HepG2 (cell line): Measurements from ENCODE around the gene CACNA1C. TPM values are rescaled to one million over a fixed set of nuclear protein-coding genes. Genes with fewer than 3 reads are reported as not detected.

Experiments
- ATAC-seq: fragments of 200-7000 bp; cut with Tn5 transposase; 3 replicates; pipeline ENCODE4 v1.9.1; 2020; ENCODE audit warnings: mild to moderate bottlenecking, moderate library complexity
- BruUV-seq: library from RNA; stranded (reverse); fragments of 400-500 nt; replicated peaks from 2 replicates; lab custom pipeline; 2021; lab: Mats Ljungman, UMichigan
- CTCF ChIA-PET: fragments of 300-600 bp; formaldehyde crosslinking; extraction: SDS; loops from one replicate; lab custom pipeline; 2021; ENCODE audit warnings: low total read pairs, inconsistent platforms, low intra/inter-chr PET ratio; lab: Yijun Ruan, JAX
- POLR2A ChIA-PET: fragments of 350-600 bp; sonication (Branson Sonifier 250); formaldehyde crosslinking; loops from one replicate; lab custom pipeline; 2020; ENCODE audit warnings: antibody characterized with exemption, inconsistent platforms; lab: Yijun Ruan, JAX
- DNase-seq: peaks from one replicate; pipeline ENCODE4 v3.0.0-alpha.2; 2015; ENCODE audit warnings: low spot score
- FAIRE-seq: peaks from 3 replicates; lab custom pipeline; 2011; peaks lifted over from hg19 to GRCh38; lab: Jason Lieb, UNC
- H2AFZ ChIP-seq: one replicate; pipeline ENCODE4 v1.6.1; 2011; ENCODE audit warnings: low read length, inconsistent platforms
- H3K27ac ChIP-seq: fragments of 300-600 bp; 3 replicates; pipeline ENCODE4 v1.8.0; 2011; ENCODE audit warnings: mixed run types, mild to moderate bottlenecking, mixed read lengths, low read length, inconsistent platforms; ENCODE audit not compliant: insufficient read depth; ENCODE audit errors: extremely low read length
- H3K27me3 ChIP-seq, 2 experiments: fragments of 200-600 bp in 1 of 2; 2 replicates in 1 of 2; 3 replicates in 1 of 2; pipeline versions ENCODE4 v1.6.0 to v1.8.0; 2011; ENCODE audit warnings: low read length in 2 of 2, mild to moderate bottlenecking in 2 of 2, moderate library complexity in 2 of 2, inconsistent platforms in 1 of 2; ENCODE audit not compliant: insufficient read depth in 2 of 2, control insufficient read depth in 1 of 2
- H3K36me3 ChIP-seq, 2 experiments: fragments of 200-600 bp in 1 of 2; replicated peaks in 1 of 2; 2 replicates in 1 of 2; 3 replicates in 1 of 2; pipeline versions ENCODE4 v1.5.1 to v1.8.0; 2011; ENCODE audit warnings: low read length in 2 of 2, inconsistent platforms in 1 of 2; ENCODE audit not compliant: insufficient read depth in 2 of 2, control insufficient read depth in 1 of 2
- H3K4me1 ChIP-seq: 2 replicates; pipeline ENCODE4 v1.5.1; 2012; ENCODE audit warnings: low read length, inconsistent platforms; ENCODE audit not compliant: insufficient read depth
- H3K4me2 ChIP-seq: 2 replicates; pipeline ENCODE4 v1.6.0; 2011; ENCODE audit warnings: low read depth, low read length, inconsistent platforms
- H3K4me3 ChIP-seq, 3 experiments: fragments of 200-600 bp in 1 of 3; sonication (generic), shearing (Covaris generic) in 1 of 3; replicated peaks in 1 of 3; 2 replicates each; pipeline ENCODE4 v1.5.1; 2011 to 2016; ENCODE audit warnings: low read length in 3 of 3, inconsistent platforms in 2 of 3, low read depth in 2 of 3, mild to moderate bottlenecking in 2 of 3, control low read depth in 1 of 3, mixed read lengths in 1 of 3; ENCODE audit not compliant: insufficient read depth in 1 of 3
- H3K79me2 ChIP-seq: one replicate; pipeline ENCODE4 v1.6.1; 2011; ENCODE audit warnings: low read length, inconsistent platforms; ENCODE audit not compliant: insufficient read depth
- H3K9ac ChIP-seq: 2 replicates; pipeline ENCODE4 v1.6.0; 2011; ENCODE audit warnings: mild to moderate bottlenecking, low read depth, low read length, inconsistent platforms; ENCODE audit not compliant: insufficient read depth
- H3K9me3 ChIP-seq: 2 replicates; pipeline ENCODE4 v1.5.1; 2012; ENCODE audit warnings: mild to moderate bottlenecking, low read length
- H4K20me1 ChIP-seq: 2 replicates; pipeline ENCODE4 v1.6.0; 2011; ENCODE audit warnings: inconsistent platforms, mild to moderate bottlenecking, low read length, moderate library complexity; ENCODE audit not compliant: insufficient read depth
- ETV6 ChIP-seq: sonication (generic); formaldehyde crosslinking; conservative IDR thresholded peaks from 2 replicates; pipeline ENCODE4 v1.4.0; 2020; ENCODE audit warnings: missing genetic modification reagents
- FOXA3 ChIP-seq: IDR thresholded peaks from 2 replicates; pipeline ENCODE4 v1.6.1; 2016; ENCODE audit warnings: missing genetic modification reagents, missing compliant biosample characterization
- PCBP1 ChIP-seq: fragments of 200-400 bp; formaldehyde crosslinking; IDR thresholded peaks from 2 replicates; pipeline ENCODE4 v1.6.1; 2017; ENCODE audit warnings: mild to moderate bottlenecking, low read depth, low read length, borderline replicate concordance
- PRMT3 ChIP-seq: sonication (generic); formaldehyde crosslinking; IDR thresholded peaks from 2 replicates; pipeline ENCODE4 v1.8.1; 2022; ENCODE audit warnings: low read depth, mild to moderate bottlenecking, moderate library complexity, missing genetic modification reagents, borderline replicate concordance
- SMAD3 ChIP-seq: sonication (generic); formaldehyde crosslinking; IDR thresholded peaks from 2 replicates; pipeline ENCODE4 v1.4.0; 2020; ENCODE audit warnings: missing genetic modification reagents
- SMC3 ChIP-seq: IDR thresholded peaks from 2 replicates; pipeline ENCODE4 v1.6.1; 2011; ENCODE audit warnings: low read length, improper control_type of control experiment
- SNAPC2 ChIP-seq: sonication (generic); formaldehyde crosslinking; IDR thresholded peaks from 2 replicates; pipeline ENCODE4 v1.8.1; 2022; ENCODE audit warnings: mild to moderate bottlenecking, missing genetic modification reagents
- SOX13 ChIP-seq, 3 experiments: fragments of 450-650 bp in 1 of 3; sonication (generic) in 1 of 3; formaldehyde crosslinking in 1 of 3; IDR thresholded peaks in 2 of 3; conservative IDR thresholded peaks in 1 of 3; 2 replicates each; pipeline versions ENCODE4 v1.5.0 to v1.6.1; 2016 to 2020; ENCODE audit warnings: antibody characterized with exemption in 1 of 3, mild to moderate bottlenecking in 1 of 3, missing compliant biosample characterization in 1 of 3, missing genetic modification reagents in 1 of 3, moderate library complexity in 1 of 3
- TCF12 ChIP-seq, 2 experiments: fragments of 450-650 bp in 1 of 2; sonication (generic) in 1 of 2; formaldehyde crosslinking in 1 of 2; IDR thresholded peaks; 2 replicates each; pipeline versions ENCODE4 v1.6.1 to v1.8.0; 2017 to 2022; ENCODE audit warnings: antibody characterized with exemption in 1 of 2, mild to moderate bottlenecking in 1 of 2, missing genetic modification reagents in 1 of 2, moderate library complexity in 1 of 2
- WIZ ChIP-seq: sonication (generic); formaldehyde crosslinking; IDR thresholded peaks from 2 replicates; pipeline ENCODE4 v1.5.1; 2020; ENCODE audit warnings: mild to moderate bottlenecking, missing genetic modification reagents
- ZNF282 ChIP-seq: fragments of 450-650 bp; IDR thresholded peaks from 2 replicates; pipeline ENCODE4 v1.6.1; 2018; ENCODE audit not compliant: partially characterized antibody
- ZNF7 ChIP-seq: IDR thresholded peaks from 2 replicates; pipeline ENCODE4 v1.6.1; 2016; ENCODE audit warnings: missing biosample characterization, missing genetic modification reagents
- ZNF781 ChIP-seq: sonication (generic); formaldehyde crosslinking; IDR thresholded peaks from 2 replicates; pipeline ENCODE4 v1.5.1; 2020; ENCODE audit warnings: borderline replicate concordance, mild to moderate bottlenecking, missing genetic modification reagents; ENCODE audit errors: not compliant biosample characterization
- WGBS: methylation state at CpG from one replicate; pipeline ENCODE4 v1.1.6; 2017; ENCODE audit warnings: low lambda C conversion rate; 5-methylcytosine and 5-hydroxymethylcytosine counted together
- in situ Hi-C: cut with HindIII; loops from 2 replicates; pipeline ENCODE4 v1.10.0; 2017; ENCODE audit warnings: low pct_unique_long_range_greater_than_20kb; ENCODE audit not compliant: extremely low pct_ligation_motif_present
- intact Hi-C: fragments of 100-400 bp; cut with micrococcal nuclease; formaldehyde crosslinking; loops from one replicate; pipeline ENCODE4 v1.10.0; 2022; ENCODE audit not compliant: unreplicated experiment
- polyA plus RNA-seq, 8 experiments: library from polyadenylated mRNA; depleted of rRNA in 3 of 8; stranded (reverse) in 7 of 8; unstranded in 1 of 8; fragments of >200 nt; fragmentation: Illumina TruSeq in 4 of 8; extraction: Trizol in 4 of 8; gene quantifications; 2 replicates each; pipeline versions ENCODE4 v1.2.1 to v1.2.3, GENCODE V29; 2011 to 2016; ENCODE audit warnings: low read depth in 4 of 8, missing spikeins in 1 of 8, mixed read lengths in 1 of 8; ENCODE audit not compliant: insufficient read depth in 1 of 8
- total RNA-seq, 5 experiments: library from RNA; depleted of rRNA; stranded (reverse); fragments of >200 nt; fragmentation: Illumina TruSeq; extraction: Trizol; gene quantifications; 2 replicates each; pipeline ENCODE4 v1.2.3, GENCODE V29; 2016; ENCODE audit warnings: low read depth in 1 of 5
- TF ChIP-seq, protein P1 (sequence below): sonication (generic); formaldehyde crosslinking; conservative IDR thresholded peaks from 2 replicates; pipeline ENCODE4 v1.4.0; 2020; ENCODE audit warnings: mild to moderate bottlenecking, missing genetic modification reagents, moderate library complexity
- TF ChIP-seq, protein P2 (sequence below): sonication (generic); formaldehyde crosslinking; IDR thresholded peaks from 2 replicates; pipeline ENCODE4 v1.5.1; 2020; ENCODE audit warnings: missing genetic modification reagents, mild to moderate bottlenecking, borderline replicate concordance

CACNA1C gene
- total and polyA plus RNA-seq, 2 of the 13 experiments (the other 11 are each of a cell fraction or from before 2014, with no cell fraction given): not detected

DNA sequence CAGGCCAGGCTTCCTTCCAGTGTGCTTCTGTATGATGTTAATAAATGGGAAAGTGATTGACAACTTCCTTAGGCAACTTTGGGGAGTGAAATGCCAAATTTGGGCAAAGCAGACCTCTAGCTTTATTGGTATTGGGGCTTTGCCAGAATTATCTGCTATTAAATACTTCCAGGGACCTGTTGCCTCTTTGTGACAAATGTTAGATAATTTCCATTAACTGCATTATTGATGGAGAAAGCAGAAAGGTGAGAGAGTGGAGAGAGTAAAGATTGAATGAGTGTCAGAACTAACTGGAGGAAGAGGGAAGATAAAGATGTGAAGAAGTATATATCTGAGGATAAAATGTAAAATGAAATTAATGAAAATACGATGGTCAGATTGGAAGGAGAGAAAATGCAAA lies 94.5 kb downstream of the CACNA1C start:
- no peak for ATAC-seq
- no peaks in the 10 kb centered on the region for H3K36me3 ChIP-seq
- no peak overlapping the region for H3K4me2 ChIP-seq
- FAIRE-seq: no peak
- H3K27ac ChIP-seq: no peak overlapping the region
- H2AFZ ChIP-seq: no peak overlapping the region
- H3K79me2 ChIP-seq: no peaks in the 10 kb centered on the region
- 0% methylated on average over 1 of the region's 1 CpG for WGBS
- no peaks in the 10 kb centered on the region for H3K9me3 ChIP-seq
- TF ChIP-seq, protein P1, sequence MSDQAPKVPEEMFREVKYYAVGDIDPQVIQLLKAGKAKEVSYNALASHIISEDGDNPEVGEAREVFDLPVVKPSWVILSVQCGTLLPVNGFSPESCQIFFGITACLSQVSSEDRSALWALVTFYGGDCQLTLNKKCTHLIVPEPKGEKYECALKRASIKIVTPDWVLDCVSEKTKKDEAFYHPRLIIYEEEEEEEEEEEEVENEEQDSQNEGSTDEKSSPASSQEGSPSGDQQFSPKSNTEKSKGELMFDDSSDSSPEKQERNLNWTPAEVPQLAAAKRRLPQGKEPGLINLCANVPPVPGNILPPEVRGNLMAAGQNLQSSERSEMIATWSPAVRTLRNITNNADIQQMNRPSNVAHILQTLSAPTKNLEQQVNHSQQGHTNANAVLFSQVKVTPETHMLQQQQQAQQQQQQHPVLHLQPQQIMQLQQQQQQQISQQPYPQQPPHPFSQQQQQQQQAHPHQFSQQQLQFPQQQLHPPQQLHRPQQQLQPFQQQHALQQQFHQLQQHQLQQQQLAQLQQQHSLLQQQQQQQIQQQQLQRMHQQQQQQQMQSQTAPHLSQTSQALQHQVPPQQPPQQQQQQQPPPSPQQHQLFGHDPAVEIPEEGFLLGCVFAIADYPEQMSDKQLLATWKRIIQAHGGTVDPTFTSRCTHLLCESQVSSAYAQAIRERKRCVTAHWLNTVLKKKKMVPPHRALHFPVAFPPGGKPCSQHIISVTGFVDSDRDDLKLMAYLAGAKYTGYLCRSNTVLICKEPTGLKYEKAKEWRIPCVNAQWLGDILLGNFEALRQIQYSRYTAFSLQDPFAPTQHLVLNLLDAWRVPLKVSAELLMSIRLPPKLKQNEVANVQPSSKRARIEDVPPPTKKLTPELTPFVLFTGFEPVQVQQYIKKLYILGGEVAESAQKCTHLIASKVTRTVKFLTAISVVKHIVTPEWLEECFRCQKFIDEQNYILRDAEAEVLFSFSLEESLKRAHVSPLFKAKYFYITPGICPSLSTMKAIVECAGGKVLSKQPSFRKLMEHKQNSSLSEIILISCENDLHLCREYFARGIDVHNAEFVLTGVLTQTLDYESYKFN (CRISPR knock-in tag): no peak
- TF ChIP-seq, all 625 proteins: peak for 0
- ChIA-PET POLR2A (no interaction called here), CTCF (no interaction called here)
- in situ Hi-C loops: no loop called here
- no peak overlapping the region for H3K9ac ChIP-seq
- DNase-seq: no peak
- intact Hi-C loops: no loop called here
- H4K20me1 ChIP-seq: no peaks in the 10 kb centered on the region
- H3K4me3 ChIP-seq: no peak overlapping the region
- no peaks in the 10 kb centered on the region for H3K4me1 ChIP-seq
- H3K27me3 ChIP-seq: peaks cover 2 to 4% of the 10 kb centered on the region in 2 experiments; a peak in 2 of 5 replicates
- BruUV-seq: no TSS peak

GRCh38 chr12:2149091-2149490 lies 96.3 kb downstream of the CACNA1C start:
- H3K4me3 ChIP-seq: no peak overlapping the region
- FAIRE-seq (no peak), ATAC-seq (no peak), DNase-seq (no peak)
- H3K4me1 ChIP-seq: no peaks in the 10 kb centered on the region
- no peak overlapping the region for H3K4me2 ChIP-seq
- peaks cover 3 to 7% of the 10 kb centered on the region in 2 experiments; a peak in 3 of 5 replicates for H3K27me3 ChIP-seq
- in situ Hi-C loops (no loop called here), intact Hi-C loops (no loop called here)
- H4K20me1 ChIP-seq: no peaks in the 10 kb centered on the region
- H3K27ac ChIP-seq: no peak overlapping the region
- WGBS: 24% methylated on average over 3 of the region's 3 CpGs
- CTCF ChIA-PET: no interaction called here
- H3K36me3 ChIP-seq: no peaks in the 10 kb centered on the region
- POLR2A ChIA-PET: no interaction called here
- H2AFZ ChIP-seq: no peak overlapping the region
- H3K9ac ChIP-seq: no peak overlapping the region
- no TSS peak for BruUV-seq
- H3K9me3 ChIP-seq: no peaks in the 10 kb centered on the region
- H3K79me2 ChIP-seq: no peaks in the 10 kb centered on the region
- no peak for TF ChIP-seq PRMT3
- TF ChIP-seq TCF12 (IDR thresholded peaks at IDR 0.05): no peak
- TF ChIP-seq TCF12 (CRISPR knock-in tag; IDR thresholded peaks at IDR 0.05): no peak
- no peak for TF ChIP-seq ZNF781
- TF ChIP-seq ZNF7 (CRISPR knock-in tag): no peak
- no peak for TF ChIP-seq WIZ (CRISPR knock-in tag)
- TF ChIP-seq PCBP1: no peak
- no peak for TF ChIP-seq SNAPC2 (CRISPR knock-in tag)
- TF ChIP-seq SMAD3 (CRISPR knock-in tag): no peak
- TF ChIP-seq ETV6 (CRISPR knock-in tag): no peak
- no peak for TF ChIP-seq FOXA3 (CRISPR knock-in tag)
- TF ChIP-seq SOX13 (IDR thresholded peaks at IDR 0.05): no peak
- no peak for TF ChIP-seq SOX13 (CRISPR knock-in tag; conservative IDR thresholded peaks at IDR 0.05 in 1 of 2, IDR thresholded peaks at IDR 0.05 in 1 of 2)
- TF ChIP-seq ZNF282: no peak
- TF ChIP-seq SMC3: no peak
- TF ChIP-seq, protein P2, sequence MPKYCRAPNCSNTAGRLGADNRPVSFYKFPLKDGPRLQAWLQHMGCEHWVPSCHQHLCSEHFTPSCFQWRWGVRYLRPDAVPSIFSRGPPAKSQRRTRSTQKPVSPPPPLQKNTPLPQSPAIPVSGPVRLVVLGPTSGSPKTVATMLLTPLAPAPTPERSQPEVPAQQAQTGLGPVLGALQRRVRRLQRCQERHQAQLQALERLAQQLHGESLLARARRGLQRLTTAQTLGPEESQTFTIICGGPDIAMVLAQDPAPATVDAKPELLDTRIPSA: no peak
